Heart left ventricle (tissue), 16 donors: ENCODE results near the gene ACP4. TPM values are rescaled to one million over a fixed set of nuclear protein-coding genes. Genes with fewer than 3 reads are reported as not detected.

ENCODE experiments used
- ATAC-seq, 4 donors: fragments of 200-7000 bp; cut with Tn5 transposase; one replicate each; pipeline ENCODE4 v1.9.1; 2020 to 2022; ENCODE audit warnings: moderate library complexity in 4 of 4, mild to moderate bottlenecking in 3 of 4, moderate number of reproducible peaks in 1 of 4
- DNase-seq, 5 donors: peaks; one replicate each; pipeline ENCODE4 v3.0.0-alpha.2; 2020
- H3K27ac ChIP-seq, 12 donors: fragments of 200-600 bp; sonication (generic) in 4 of 12; one replicate each; pipeline versions ENCODE4 v1.5.0 to v1.8.0; 2016 to 2022; ENCODE audit warnings: mild to moderate bottlenecking in 2 of 12
- H3K27me3 ChIP-seq, 9 donors: fragments of 200-600 bp; sonication (generic) in 2 of 9; one replicate each; pipeline versions ENCODE4 v1.5.1 to v1.8.0; 2016 to 2022; ENCODE audit warnings: mild to moderate bottlenecking in 3 of 9
- H3K36me3 ChIP-seq, 9 donors: fragments of 200-600 bp; sonication (generic) in 2 of 9; one replicate each; pipeline versions ENCODE4 v1.5.0 to v1.8.0; 2018 to 2022; ENCODE audit warnings: mild to moderate bottlenecking in 2 of 9
- H3K4me1 ChIP-seq, 12 donors: fragments of 200-600 bp; sonication (generic) in 4 of 12; one replicate each; pipeline versions ENCODE4 v1.5.0 to v1.8.0; 2016 to 2022; ENCODE audit warnings: mild to moderate bottlenecking in 3 of 12
- H3K4me3 ChIP-seq, 12 donors: fragments of 200-600 bp; sonication (generic) in 4 of 12; one replicate each; pipeline versions ENCODE4 v1.5.0 to v1.8.0; 2017 to 2022; ENCODE audit warnings: mild to moderate bottlenecking in 9 of 12, moderate library complexity in 4 of 12
- H3K9me3 ChIP-seq, 12 donors: fragments of 200-600 bp; sonication (generic) in 4 of 12; one replicate each; pipeline versions ENCODE4 v1.5.0 to v1.8.0; 2016 to 2022; ENCODE audit warnings: mild to moderate bottlenecking in 1 of 12
- CTCF ChIP-seq, 12 donors: fragments of 200-600 bp; sonication (generic) in 4 of 12; IDR thresholded peaks; one replicate each; pipeline versions ENCODE4 v1.5.0 to v1.8.0; 2018 to 2022; ENCODE audit warnings: antibody characterized with exemption in 12 of 12, mild to moderate bottlenecking in 5 of 12
- POLR2A ChIP-seq, 2 donors: fragments of 450-650 bp; IDR thresholded peaks; one replicate each; pipeline ENCODE4 v1.6.1; 2017; ENCODE audit warnings: antibody characterized with exemption in 2 of 2, mild to moderate bottlenecking in 2 of 2, moderate library complexity in 2 of 2
- WGBS, 4 donors: extraction: QIAGEN DNeasy Blood & Tissue Kit in 2 of 4; methylation state at CpG; one replicate each; pipeline versions ENCODE4 v1.1.5 to v1.1.7; 2013 to 2018; 5-methylcytosine and 5-hydroxymethylcytosine counted together
- intact Hi-C, 10 donors: fragments of 100-400 bp; cut with DNase I; formaldehyde crosslinking; loops; one replicate each; pipeline versions ENCODE4 v1.11.1 to v1.14.2; 2022
- polyA plus RNA-seq, 2 donors: library from polyadenylated mRNA; stranded (reverse); fragments of 200-250 nt; gene quantifications; one replicate each; pipeline ENCODE4 v1.2.3, GENCODE V29; 2013
- total RNA-seq, 9 donors: library from RNA; depleted of rRNA in 2 of 9; stranded (reverse); fragments of >200 nt in 2 of 9; fragmentation: NEBNext Ultra II Directional in 3 of 9; extraction: Animal tissue kit (Norgen Biotek cat#: 25700) in 3 of 9; gene quantifications; one replicate each; pipeline versions ENCODE4 v1.1.0 to v1.2.4, GENCODE V29; 2016 to 2023
- donor health status: ischemic (EF 13 %, LVEDD 7.1; RV severe dilation, severe dysfunction).
- donor health status: healthy with polysubstance abuse.
- donor health status: DM: no; HTN: yes; CAD: no.
- donor health status: DM: no; HTN: no; CAD: no.
- donor health status: ischemic (EF 25% LVEDD 6.9; RV normal size, moderate dysfunction).
- donor health status: ischemic (EF 25% LVEDD 5.7; RV mildly dilated, moderate dysfunction).
- donor health status: healthy.
- donor health status: DM: yes; HTN: yes; CAD: no.
- donor health status: ischemic (EF 35%, LVEDD 5.7; RV mildly dilated, moderate dysfunction).
- donor health status: nonischemic (EF 11% LVEDD 7.7; RV severe dilation, severe dysfunction).
- donor health status: DM: yes; HTN: yes; CAD: no.
- donor health status: PGD.
- donor health status: ischemic (EF 29% LVEDD 5.4; RV normal size, mild dysfunction).
- donor health status: nonischemic (EF 23%, LVEDD 6.1; RV moderate dilation, normal function).

The ACP4 gene
- total and polyA plus RNA-seq, 11 donors: not detected

- peak overlapping the region in 8 of 12 donors; percentile 6 to 53 (median 22) for H3K4me3 ChIP-seq
- no peaks in the 10 kb centered on the region for H3K36me3 ChIP-seq
- ATAC-seq (peak in 3 of 4 donors; percentile 45 to 50 (median 49)), DNase-seq (peak in 4 of 5 donors; percentile 24 to 69 (median 52))
- no peak for TF ChIP-seq CTCF (IDR thresholded peaks at IDR 0.05)
- no peak for TF ChIP-seq POLR2A (IDR thresholded peaks at IDR 0.05)
- 7 to 10% (median 7%) methylated on average over 32 to 52 of the region's 52 CpGs for WGBS, 4 donors
- H3K27ac ChIP-seq: no peak overlapping the region
- no peaks in the 10 kb centered on the region for H3K9me3 ChIP-seq
- H3K4me1 ChIP-seq: peaks cover 0 to 16% (median 0%) of the 10 kb centered on the region in 12 donors
- intact Hi-C loops: no loop called here
- H3K27me3 ChIP-seq: peaks cover 26 to 72% (median 41%) of the 10 kb centered on the region in 9 donors
These were observed 28.0 kb downstream of the ACP4 start for GRCh38 chr19:50817941-50818858.

- H3K36me3 ChIP-seq: no peaks in the 10 kb centered on the region
- TF ChIP-seq CTCF (IDR thresholded peaks at IDR 0.05) (no peak), POLR2A (IDR thresholded peaks at IDR 0.05) (no peak)
- H3K4me1 ChIP-seq: peaks cover 0 to 16% (median 0%) of the 10 kb centered on the region in 12 donors
- H3K9me3 ChIP-seq: no peaks in the 10 kb centered on the region
- 64 to 71% (median 69%) methylated on average over 12 of the region's 12 CpGs for WGBS, 4 donors
- ATAC-seq: no peak
- intact Hi-C loops: no loop called here
- peaks cover 26 to 80% (median 45%) of the 10 kb centered on the region in 9 donors for H3K27me3 ChIP-seq
- no peak overlapping the region for H3K4me3 ChIP-seq
- H3K27ac ChIP-seq: no peak overlapping the region
- DNase-seq: no peak
These were observed 28.8 kb downstream of the ACP4 start for GRCh38 chr19:50818859-50819472.

- intact Hi-C loops: no loop called here
- H3K27ac ChIP-seq: no peak overlapping the region
- TF ChIP-seq POLR2A (IDR thresholded peaks at IDR 0.05): no peak
- no peak for TF ChIP-seq CTCF (IDR thresholded peaks at IDR 0.05)
- H3K4me3 ChIP-seq: no peak overlapping the region
- H3K27me3 ChIP-seq: peaks cover 26 to 84% (median 45%) of the 10 kb centered on the region in 9 donors
- ATAC-seq (no peak), DNase-seq (no peak)
- no peaks in the 10 kb centered on the region for H3K36me3 ChIP-seq
- no peaks in the 10 kb centered on the region for H3K9me3 ChIP-seq
- WGBS, 4 donors: 32 to 45% (median 43%) methylated on average over 6 to 8 of the region's 8 CpGs
- peaks cover 0 to 16% (median 0%) of the 10 kb centered on the region in 12 donors for H3K4me1 ChIP-seq
These were observed 29.4 kb downstream of the ACP4 start for GRCh38 chr19:50819636-50820035.

- no peaks in the 10 kb centered on the region for H3K36me3 ChIP-seq
- H3K4me3 ChIP-seq: peak overlapping the region in 1 of 12 donors; percentile 16
- no peaks in the 10 kb centered on the region for H3K9me3 ChIP-seq
- peaks cover 0 to 16% (median 0%) of the 10 kb centered on the region in 12 donors for H3K4me1 ChIP-seq
- intact Hi-C loops: no loop called here
- no peak for TF ChIP-seq CTCF (IDR thresholded peaks at IDR 0.05)
- TF ChIP-seq POLR2A (IDR thresholded peaks at IDR 0.05): no peak
- 8 to 14% (median 11%) methylated on average over 14 to 15 of the region's 15 CpGs for WGBS, 4 donors
- H3K27me3 ChIP-seq: peaks cover 26 to 84% (median 45%) of the 10 kb centered on the region in 9 donors
- H3K27ac ChIP-seq: no peak overlapping the region
- no peak for DNase-seq
- ATAC-seq: no peak
These were observed 29.9 kb downstream of the ACP4 start for GRCh38 chr19:50820086-50820485.
